HepG2 (cell line): Measurements from ENCODE around the gene PKP3. TPM values are rescaled to one million over a fixed set of nuclear protein-coding genes. Genes with fewer than 3 reads are reported as not detected.

ENCODE experiments used
- CHD4 ChIP-seq: fragments of 200-600 bp; sonication (generic); IDR thresholded peaks from 2 replicates; pipeline ENCODE4 v1.7.0; 2017; ENCODE audit warnings: mild to moderate bottlenecking, low read length, borderline replicate concordance
- HNF1B ChIP-seq: sonication (generic); formaldehyde crosslinking; IDR thresholded peaks from 2 replicates; pipeline ENCODE4 v1.5.1; 2020; ENCODE audit warnings: mild to moderate bottlenecking, moderate library complexity, missing genetic modification reagents
- JUNB ChIP-seq: sonication (generic); formaldehyde crosslinking; IDR thresholded peaks from 2 replicates; pipeline ENCODE4 v1.8.0; 2022; ENCODE audit warnings: missing genetic modification reagents, mild to moderate bottlenecking, borderline replicate concordance
- KLF16 ChIP-seq, 2 experiments: sonication (generic) in 1 of 2; formaldehyde crosslinking in 1 of 2; IDR thresholded peaks; 2 replicates each; pipeline versions ENCODE4 v1.6.1 to v1.8.0; 2016 to 2023; ENCODE audit warnings: missing genetic modification reagents in 2 of 2, missing compliant biosample characterization in 1 of 2
- PITX1 ChIP-seq: sonication (generic); formaldehyde crosslinking; IDR thresholded peaks from 2 replicates; pipeline ENCODE4 v1.5.1; 2020; ENCODE audit warnings: mild to moderate bottlenecking, missing genetic modification reagents
- POGZ ChIP-seq: sonication (generic); formaldehyde crosslinking; IDR thresholded peaks from 2 replicates; pipeline ENCODE4 v1.4.0; 2020; ENCODE audit warnings: mild to moderate bottlenecking, missing genetic modification reagents
- TERF1 ChIP-seq: sonication (generic); formaldehyde crosslinking; IDR thresholded peaks from 2 replicates; pipeline ENCODE4 v1.8.0; 2022; ENCODE audit warnings: mild to moderate bottlenecking, missing genetic modification reagents, moderate library complexity
- TIGD3 ChIP-seq: sonication (generic); formaldehyde crosslinking; IDR thresholded peaks from 2 replicates; pipeline ENCODE4 v1.5.1; 2020; ENCODE audit warnings: mild to moderate bottlenecking, missing genetic modification reagents, borderline replicate concordance
- TOPORS ChIP-seq: sonication (generic); formaldehyde crosslinking; IDR thresholded peaks from 2 replicates; pipeline ENCODE4 v1.8.0; 2023; ENCODE audit warnings: mild to moderate bottlenecking, missing genetic modification reagents
- ZBTB10 ChIP-seq: sonication (generic); formaldehyde crosslinking; IDR thresholded peaks from 2 replicates; pipeline ENCODE4 v1.4.0; 2020; ENCODE audit warnings: missing genetic modification reagents, borderline replicate concordance
- ZBTB33 ChIP-seq: sonication (generic); formaldehyde crosslinking; IDR thresholded peaks from 2 replicates; pipeline ENCODE4 v1.4.0; 2020; ENCODE audit warnings: missing genetic modification reagents
- ZBTB8A ChIP-seq: sonication (generic); formaldehyde crosslinking; IDR thresholded peaks from 2 replicates; pipeline ENCODE4 v1.4.0; 2020; ENCODE audit warnings: mild to moderate bottlenecking, low read depth, missing genetic modification reagents, borderline replicate concordance
- ZKSCAN5 ChIP-seq: sonication (generic); formaldehyde crosslinking; IDR thresholded peaks from 2 replicates; pipeline ENCODE4 v1.5.1; 2020; ENCODE audit warnings: mild to moderate bottlenecking, missing genetic modification reagents
- ZKSCAN8 ChIP-seq: IDR thresholded peaks from 2 replicates; pipeline ENCODE4 v1.6.1; 2016; ENCODE audit warnings: borderline replicate concordance, missing genetic modification reagents, missing compliant biosample characterization
- ZNF232 ChIP-seq: sonication (generic); formaldehyde crosslinking; IDR thresholded peaks from 2 replicates; pipeline ENCODE4 v1.4.0; 2020; ENCODE audit warnings: missing genetic modification reagents, borderline replicate concordance
- ZNF513 ChIP-seq: sonication (generic); formaldehyde crosslinking; conservative IDR thresholded peaks from 2 replicates; pipeline ENCODE4 v1.5.0; 2020; ENCODE audit warnings: missing genetic modification reagents
- ZNF670 ChIP-seq: sonication (generic); formaldehyde crosslinking; IDR thresholded peaks from 2 replicates; pipeline ENCODE4 v1.8.0; 2022; ENCODE audit warnings: mild to moderate bottlenecking, missing genetic modification reagents, borderline replicate concordance
- polyA plus RNA-seq, 8 experiments: library from polyadenylated mRNA; depleted of rRNA in 3 of 8; stranded (reverse) in 7 of 8; unstranded in 1 of 8; fragments of >200 nt; fragmentation: Illumina TruSeq in 4 of 8; extraction: Trizol in 4 of 8; gene quantifications; 2 replicates each; pipeline versions ENCODE4 v1.2.1 to v1.2.3, GENCODE V29; 2011 to 2016; ENCODE audit warnings: low read depth in 4 of 8, missing spikeins in 1 of 8, mixed read lengths in 1 of 8; ENCODE audit not compliant: insufficient read depth in 1 of 8
- total RNA-seq, 5 experiments: library from RNA; depleted of rRNA; stranded (reverse); fragments of >200 nt; fragmentation: Illumina TruSeq; extraction: Trizol; gene quantifications; 2 replicates each; pipeline ENCODE4 v1.2.3, GENCODE V29; 2016; ENCODE audit warnings: low read depth in 1 of 5

Gene PKP3
- total and polyA plus RNA-seq, 2 of the 13 experiments (the other 11 are each of a cell fraction or from before 2014, with no cell fraction given) = 18.0 to 28.7 TPM

- no peak for TF ChIP-seq ZBTB33 (CRISPR knock-in tag)
- TF ChIP-seq CHD4 = no peak
- no peak for TF ChIP-seq ZKSCAN5 (CRISPR knock-in tag)
- TF ChIP-seq ZNF670 = 0 out of 2 replicates have a peak, but pooled peaks have one; percentile 34
- TF ChIP-seq PITX1 = no peak
- TF ChIP-seq TIGD3 = no peak
- 0 out of 2 replicates have a peak, but pooled peaks have one; percentile 42 for TF ChIP-seq TERF1
- no peak for TF ChIP-seq ZNF513 (CRISPR knock-in tag)
- TF ChIP-seq POGZ (CRISPR knock-in tag) = no peak; the same call in 1 of the 2 replicates
- no peak for TF ChIP-seq ZNF232 (CRISPR knock-in tag)
- no peak for TF ChIP-seq JUNB
- no peak for TF ChIP-seq KLF16 (CRISPR knock-in tag; IDR thresholded peaks at IDR 0.05)
- no peak for TF ChIP-seq TOPORS (CRISPR knock-in tag)
- no peak for TF ChIP-seq ZBTB8A
- TF ChIP-seq ZKSCAN8 (CRISPR knock-in tag) = no peak
- no peak for TF ChIP-seq ZBTB10 (CRISPR knock-in tag)
- TF ChIP-seq HNF1B (CRISPR knock-in tag) = no peak
These were observed at the start of gene PKP3 (continued) for GRCh38 chr11:394034-394857.
